ENCODE results near the gene CLEC4A. TPM values are rescaled to one million over a fixed set of nuclear protein-coding genes. Genes with fewer than 3 reads are reported as not detected.
A peak's percentile ranks its signal among the peaks of the same experiment; 100 is the strongest.
"Not testable (repeated sequence)": the region's sequence is repeated elsewhere in the genome, so short reads cannot be mapped to it uniquely, and the experiment has no call there.

The CLEC4A gene
- total and polyA plus RNA-seq, 5 donors from 2014 or later: 0.14 to 1.4 (median 0.86) TPM; not detected in 1

- no peak for DNase-seq
- Mint-ChIP-seq H3K4me3 (no peak overlapping the region), H3K9me3 (no peaks in the 10 kb centered on the region), H3K36me3 (peaks cover 60% of the 10 kb centered on the region), H3K27ac (peak overlapping the region in 1 of 3 donors; percentile 20), H3K27me3 (no peaks in the 10 kb centered on the region), H3K4me1 (peaks cover 8 to 14% (median 12%) of the 10 kb centered on the region in 4 donors)
- H3K9me3 ChIP-seq (ENCODE audit: control insufficient read depth in 2 of 2, low read length in 2 of 2): no peaks in the 10 kb centered on the region
- H3K27me3 ChIP-seq (ENCODE audit: control insufficient read depth, insufficient read depth, low read length): no peaks in the 10 kb centered on the region
- H3K27ac ChIP-seq (ENCODE audit: insufficient read depth, low read length, poor library complexity, severe bottlenecking): no peak overlapping the region
- no peaks in the 10 kb centered on the region for H3K4me1 ChIP-seq (ENCODE audit: control insufficient read depth, insufficient read depth, low read length, poor library complexity, severe bottlenecking)
- no peak for ATAC-seq (ENCODE audit: low read depth in 2 of 2)
- H3K36me3 ChIP-seq (ENCODE audit: control insufficient read depth, insufficient read depth, low read length): peaks cover 72% of the 10 kb centered on the region
- no peak overlapping the region for H3K4me3 ChIP-seq (ENCODE audit: low read depth, low read length)
These were observed 27.0 kb upstream of the CLEC4A start for GRCh38 chr12:8096281-8096915.

DNA sequence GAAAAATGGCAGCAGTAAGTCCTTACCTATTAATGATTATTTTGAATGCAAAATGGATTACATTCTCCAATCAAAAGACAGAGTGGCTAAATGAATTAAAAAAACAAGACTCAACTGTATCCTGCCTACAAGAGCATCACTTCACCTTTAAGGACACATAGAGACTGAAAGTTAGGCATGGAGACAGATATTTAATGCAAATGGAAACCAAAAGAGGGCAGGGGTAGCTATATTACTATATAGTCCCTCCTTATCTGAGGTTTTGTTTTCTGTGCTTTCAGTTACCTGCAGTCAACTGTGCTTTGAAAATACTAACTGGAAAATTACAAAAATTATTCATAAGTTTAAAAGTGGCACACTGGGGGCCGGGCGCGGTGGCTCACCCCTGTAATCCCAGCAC is 24.2 kb upstream of the CLEC4A start:
- Histone ChIP-seq H3K4me3 (ENCODE audit: low read depth, low read length) (no peak overlapping the region), H3K4me1 (ENCODE audit: control insufficient read depth, insufficient read depth, low read length, poor library complexity, severe bottlenecking) (no peaks in the 10 kb centered on the region), H3K27ac (ENCODE audit: insufficient read depth, low read length, poor library complexity, severe bottlenecking) (no peak overlapping the region), H3K9me3 (ENCODE audit: control insufficient read depth in 2 of 2, low read length in 2 of 2) (no peaks in the 10 kb centered on the region), H3K27me3 (ENCODE audit: control insufficient read depth, insufficient read depth, low read length) (no peaks in the 10 kb centered on the region), H3K36me3 (ENCODE audit: control insufficient read depth, insufficient read depth, low read length) (peaks cover 44% of the 10 kb centered on the region)
- DNase-seq (no peak), ATAC-seq (ENCODE audit: low read depth in 2 of 2) (no peak)
- H3K4me1 Mint-ChIP-seq: peaks cover 8 to 14% (median 11%) of the 10 kb centered on the region in 4 donors
- no peaks in the 10 kb centered on the region for H3K27me3 Mint-ChIP-seq
- no peak overlapping the region for H3K4me3 Mint-ChIP-seq
- H3K9me3 Mint-ChIP-seq: no peaks in the 10 kb centered on the region
- H3K27ac Mint-ChIP-seq: no peak overlapping the region
- peaks cover 42% of the 10 kb centered on the region for H3K36me3 Mint-ChIP-seq

DNA sequence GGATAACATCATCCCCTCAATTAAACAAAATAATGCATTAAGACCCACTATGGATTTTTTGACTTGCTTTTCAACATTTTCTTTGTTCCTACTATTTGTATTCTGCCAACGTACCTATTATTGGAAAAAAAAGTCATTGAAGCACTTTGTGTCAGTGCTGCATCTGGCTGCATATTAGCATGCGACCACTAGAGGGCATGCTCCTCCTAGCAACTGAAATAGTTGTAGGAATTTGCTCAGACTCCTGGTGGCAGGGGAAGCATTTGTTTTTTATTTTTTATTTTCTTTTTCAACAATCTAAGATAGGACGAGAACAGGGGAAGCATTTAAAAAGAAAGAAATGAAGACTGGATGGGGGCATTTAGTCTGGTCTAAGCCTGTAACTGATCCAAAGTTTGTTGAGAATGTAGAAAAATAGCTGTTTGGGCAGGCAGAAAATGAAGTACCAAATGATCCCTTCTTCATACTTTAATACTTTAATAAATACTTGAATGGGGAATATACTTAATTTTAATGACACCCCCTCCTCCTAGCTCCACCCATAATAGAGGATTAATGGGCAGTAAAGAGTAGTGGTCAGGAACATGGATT is 14.5 kb upstream of the CLEC4A start:
- Mint-ChIP-seq H3K27me3 (no peaks in the 10 kb centered on the region), H3K27ac (no peak overlapping the region), H3K4me3 (no peak overlapping the region), H3K9me3 (peaks cover 0 to 4% (median 0%) of the 10 kb centered on the region in 7 donors), H3K36me3 (peaks cover 29% of the 10 kb centered on the region), H3K4me1 (peaks cover 4 to 13% (median 5%) of the 10 kb centered on the region in 4 donors)
- Histone ChIP-seq H3K4me3 (ENCODE audit: low read depth, low read length) (no peak overlapping the region), H3K27me3 (ENCODE audit: control insufficient read depth, insufficient read depth, low read length) (no peaks in the 10 kb centered on the region), H3K27ac (ENCODE audit: insufficient read depth, low read length, poor library complexity, severe bottlenecking) (no peak overlapping the region), H3K4me1 (ENCODE audit: control insufficient read depth, insufficient read depth, low read length, poor library complexity, severe bottlenecking) (peaks cover 7% of the 10 kb centered on the region), H3K36me3 (ENCODE audit: control insufficient read depth, insufficient read depth, low read length) (peaks cover 2% of the 10 kb centered on the region), H3K9me3 (ENCODE audit: control insufficient read depth in 2 of 2, low read length in 2 of 2) (no peaks in the 10 kb centered on the region)
- peak; percentile 63 to 84 (median 75) for DNase-seq
- peak; percentile 55 to 74 for ATAC-seq (ENCODE audit: low read depth in 2 of 2)

GRCh38 chr12:8113117-8113516 is 10.3 kb upstream of the CLEC4A start:
- H3K4me1 ChIP-seq (ENCODE audit: control insufficient read depth, insufficient read depth, low read length, poor library complexity, severe bottlenecking); ATAC-seq (ENCODE audit: low read depth in 2 of 2); H3K4me1 Mint-ChIP-seq: not testable (repeated sequence)

GRCh38 chr12:8120072-8120713 is 3.2 kb upstream of the CLEC4A start:
- no peaks in the 10 kb centered on the region for H3K27me3 Mint-ChIP-seq
- DNase-seq (no peak), ATAC-seq (ENCODE audit: low read depth in 2 of 2) (no peak)
- H3K4me3 Mint-ChIP-seq: no peak overlapping the region
- no peaks in the 10 kb centered on the region for H3K36me3 ChIP-seq (ENCODE audit: control insufficient read depth, insufficient read depth, low read length)
- no peaks in the 10 kb centered on the region for H3K9me3 Mint-ChIP-seq
- no peaks in the 10 kb centered on the region for H3K4me1 ChIP-seq (ENCODE audit: control insufficient read depth, insufficient read depth, low read length, poor library complexity, severe bottlenecking)
- H3K27ac ChIP-seq (ENCODE audit: insufficient read depth, low read length, poor library complexity, severe bottlenecking): no peak overlapping the region
- H3K27ac Mint-ChIP-seq: no peak overlapping the region
- H3K4me3 ChIP-seq (ENCODE audit: low read depth, low read length): no peak overlapping the region
- H3K9me3 ChIP-seq (ENCODE audit: control insufficient read depth in 2 of 2, low read length in 2 of 2): no peaks in the 10 kb centered on the region
- no peaks in the 10 kb centered on the region for H3K27me3 ChIP-seq (ENCODE audit: control insufficient read depth, insufficient read depth, low read length)
- peaks cover 25% of the 10 kb centered on the region for H3K36me3 Mint-ChIP-seq
- H3K4me1 Mint-ChIP-seq: peaks cover 0 to 1% (median 0%) of the 10 kb centered on the region in 4 donors

More at GRCh38 chr12:8113117-8113516, 10.3 kb upstream of the CLEC4A start:
- not testable (repeated sequence) for H3K36me3 ChIP-seq (ENCODE audit: control insufficient read depth, insufficient read depth, low read length); H3K27me3 ChIP-seq (ENCODE audit: control insufficient read depth, insufficient read depth, low read length); H3K9me3 Mint-ChIP-seq; H3K27ac ChIP-seq (ENCODE audit: insufficient read depth, low read length, poor library complexity, severe bottlenecking); H3K9me3 ChIP-seq (ENCODE audit: control insufficient read depth in 2 of 2, low read length in 2 of 2); H3K27ac Mint-ChIP-seq; DNase-seq; H3K4me3 ChIP-seq (ENCODE audit: low read depth, low read length); H3K4me3 Mint-ChIP-seq; H3K27me3 Mint-ChIP-seq
- H3K36me3 Mint-ChIP-seq: peaks cover 31% of the 10 kb centered on the region

GRCh38 chr12:8127138-8127537 is 3.7 kb downstream of the CLEC4A start:
- ATAC-seq (ENCODE audit: low read depth in 2 of 2): peak; percentile 46 to 47
- no peaks in the 10 kb centered on the region for H3K4me1 ChIP-seq (ENCODE audit: control insufficient read depth, insufficient read depth, low read length, poor library complexity, severe bottlenecking)
- no peaks in the 10 kb centered on the region for H3K27me3 ChIP-seq (ENCODE audit: control insufficient read depth, insufficient read depth, low read length)
- H3K27ac ChIP-seq (ENCODE audit: insufficient read depth, low read length, poor library complexity, severe bottlenecking): no peak overlapping the region
- Mint-ChIP-seq H3K9me3 (no peaks in the 10 kb centered on the region), H3K27me3 (no peaks in the 10 kb centered on the region), H3K36me3 (peaks cover 26% of the 10 kb centered on the region), H3K4me1 (peaks cover 0 to 10% (median 6%) of the 10 kb centered on the region in 4 donors), H3K4me3 (no peak overlapping the region), H3K27ac (peak overlapping the region in 2 of 3 donors; percentile 7 to 51)
- no peak overlapping the region for H3K4me3 ChIP-seq (ENCODE audit: low read depth, low read length)
- no peaks in the 10 kb centered on the region for H3K36me3 ChIP-seq (ENCODE audit: control insufficient read depth, insufficient read depth, low read length)
- no peaks in the 10 kb centered on the region for H3K9me3 ChIP-seq (ENCODE audit: control insufficient read depth in 2 of 2, low read length in 2 of 2)
- DNase-seq: peak in 2 of 3 donors; percentile 22 to 33

DNA sequence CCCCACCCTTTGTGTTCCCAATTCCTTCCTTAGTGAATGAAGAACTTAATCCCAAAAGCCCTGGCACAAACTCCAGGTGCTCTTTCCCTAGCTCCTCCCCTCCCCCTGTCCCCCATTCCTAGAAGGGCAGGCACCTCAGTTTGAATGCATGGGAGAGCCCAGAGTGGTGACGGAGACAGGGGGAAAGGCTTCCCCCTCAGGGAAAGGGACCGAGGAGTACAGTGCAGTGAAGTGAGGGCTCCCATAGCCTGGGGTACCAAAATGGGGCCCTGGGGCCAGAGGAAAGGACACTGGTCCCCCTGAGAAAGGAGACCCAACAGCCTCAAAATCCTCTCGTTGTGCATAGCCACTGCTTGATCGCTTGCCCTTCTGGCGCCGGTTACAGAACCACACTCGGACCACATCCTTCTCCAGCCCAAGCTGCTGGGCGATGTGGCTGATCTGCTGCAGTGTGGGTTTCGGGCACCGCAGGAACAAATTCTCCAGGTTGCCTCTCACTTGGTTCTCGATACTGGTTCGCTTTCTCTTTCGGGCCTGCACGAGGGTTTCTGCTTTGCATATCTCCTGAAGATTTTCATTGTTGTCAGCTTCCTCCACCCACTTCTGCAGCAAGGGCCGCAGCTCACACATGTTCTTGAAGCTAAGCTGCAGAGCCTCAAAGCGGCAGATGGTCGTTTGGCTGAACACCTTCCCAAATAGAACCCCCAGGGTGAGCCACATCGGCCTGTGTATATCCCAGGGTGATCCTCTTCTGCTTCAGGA is 10.4 kb downstream of the CLEC4A start:
- not testable (repeated sequence) for H3K4me3 Mint-ChIP-seq; H3K27me3 ChIP-seq (ENCODE audit: control insufficient read depth, insufficient read depth, low read length); H3K4me1 ChIP-seq (ENCODE audit: control insufficient read depth, insufficient read depth, low read length, poor library complexity, severe bottlenecking); H3K4me1 Mint-ChIP-seq; H3K9me3 Mint-ChIP-seq; H3K27ac ChIP-seq (ENCODE audit: insufficient read depth, low read length, poor library complexity, severe bottlenecking); H3K4me3 ChIP-seq (ENCODE audit: low read depth, low read length); H3K36me3 ChIP-seq (ENCODE audit: control insufficient read depth, insufficient read depth, low read length); ATAC-seq (ENCODE audit: low read depth in 2 of 2); DNase-seq; H3K9me3 ChIP-seq (ENCODE audit: control insufficient read depth in 2 of 2, low read length in 2 of 2); H3K27ac Mint-ChIP-seq; H3K27me3 Mint-ChIP-seq
- H3K36me3 Mint-ChIP-seq: peaks cover 37% of the 10 kb centered on the region
